ENCODE measurements around the gene METTL1. TPM values are rescaled to one million over a fixed set of nuclear protein-coding genes. Genes with fewer than 3 reads are reported as not detected.
A peak's percentile ranks its signal among the peaks of the same experiment; 100 is the strongest.

The METTL1 gene
- total RNA-seq, 2 experiments from 2014 or later = 13.4 to 17.2 TPM

- CTCF ChIA-PET = interaction anchor here (0.5 to 2.2 kb wide), 5 partner anchors 10 to 452 kb away, joined by 3 to 6 read pairs (median 4); no protein-coding TSS in a partner anchor
- Mint-ChIP-seq H3K36me3 (ENCODE audit: low read depth) (peaks cover 42% of the 10 kb centered on the region), H3K9me3 (no peaks in the 10 kb centered on the region), H3K4me1 (peaks cover 64% of the 10 kb centered on the region), H3K4me3 (peak overlapping the region; percentile 81), H3K27me3 (no peaks in the 10 kb centered on the region), H3K27ac (peak overlapping the region; percentile 92)
- POLR2A ChIA-PET = no interaction called here
- peak; percentile 82 for DNase-seq
Observed at GRCh38 chr12:57744194-57744776, 27.6 kb downstream of the METTL1 start.

GRCh38 chr12:57743769-57744168 is 28.1 kb downstream of the METTL1 start:
- Mint-ChIP-seq H3K9me3 (no peaks in the 10 kb centered on the region), H3K27ac (peak overlapping the region; percentile 92), H3K4me3 (peak overlapping the region; percentile 81), H3K4me1 (peaks cover 64% of the 10 kb centered on the region), H3K36me3 (ENCODE audit: low read depth) (peaks cover 42% of the 10 kb centered on the region), H3K27me3 (no peaks in the 10 kb centered on the region)
- ChIA-PET CTCF (interaction anchor here (0.5 to 2.2 kb wide), 2 partner anchors 160 to 452 kb away, joined by 4 read pairs; no protein-coding TSS in a partner anchor), POLR2A (no interaction called here)
- no peak for DNase-seq

GRCh38 chr12:57741844-57742738 is 29.8 kb downstream of the METTL1 start:
- H3K4me1 Mint-ChIP-seq = peaks cover 61% of the 10 kb centered on the region

GRCh38 chr12:57741413-57741789 is 30.5 kb downstream of the METTL1 start:
- Mint-ChIP-seq H3K4me1 (peaks cover 62% of the 10 kb centered on the region), H3K9me3 (no peaks in the 10 kb centered on the region), H3K36me3 (ENCODE audit: low read depth) (peaks cover 30% of the 10 kb centered on the region), H3K27me3 (no peaks in the 10 kb centered on the region), H3K4me3 (peak overlapping the region; percentile 84), H3K27ac (peak overlapping the region; percentile 85)
- no peak for DNase-seq
- ChIA-PET CTCF (interaction anchor here (0.7 to 2.7 kb wide), 12 partner anchors 9 to 1983 kb away, joined by 3 to 12 read pairs (median 3); no protein-coding TSS in a partner anchor), POLR2A (interaction anchor here (0.8 to 1.0 kb wide), 2 partner anchors 47 to 158 kb away, joined by 4 to 5 read pairs; partner anchors contain the start of gene OS9)

More at GRCh38 chr12:57741844-57742738, 29.8 kb downstream of the METTL1 start:
- CTCF ChIA-PET = interaction anchor here (0.7 to 2.7 kb wide), 12 partner anchors 8 to 1984 kb away, joined by 3 to 12 read pairs (median 3); no protein-coding TSS in a partner anchor
- Mint-ChIP-seq H3K9me3 (no peaks in the 10 kb centered on the region), H3K27me3 (no peaks in the 10 kb centered on the region), H3K36me3 (ENCODE audit: low read depth) (peaks cover 30% of the 10 kb centered on the region), H3K27ac (peak overlapping the region; percentile 85), H3K4me3 (peak overlapping the region; percentile 84)
- DNase-seq = peak; percentile 90
- POLR2A ChIA-PET = interaction anchor here (0.8 to 1.0 kb wide), 2 partner anchors 48 to 159 kb away, joined by 4 to 5 read pairs; partner anchors contain the start of gene OS9

- peak overlapping the region; percentile 85 for H3K27ac Mint-ChIP-seq
- CTCF ChIA-PET = interaction anchor here (0.9 to 2.7 kb wide), 11 partner anchors 8 to 282 kb away, joined by 3 to 12 read pairs (median 3); no protein-coding TSS in a partner anchor
- no peaks in the 10 kb centered on the region for H3K9me3 Mint-ChIP-seq
- POLR2A ChIA-PET = interaction anchor here (0.8 to 1.0 kb wide), 2 partner anchors 47 to 157 kb away, joined by 4 to 5 read pairs; partner anchors contain the start of gene OS9
- DNase-seq = peak; percentile 91
- no peaks in the 10 kb centered on the region for H3K27me3 Mint-ChIP-seq
- H3K4me1 Mint-ChIP-seq = peaks cover 57% of the 10 kb centered on the region
- peak overlapping the region; percentile 84 for H3K4me3 Mint-ChIP-seq
- H3K36me3 Mint-ChIP-seq (ENCODE audit: low read depth) = peaks cover 26% of the 10 kb centered on the region
Observed at GRCh38 chr12:57740656-57741412, 31.1 kb downstream of the METTL1 start.

- peaks cover 29% of the 10 kb centered on the region for H3K36me3 Mint-ChIP-seq (ENCODE audit: low read depth)
- H3K4me1 Mint-ChIP-seq = peaks cover 50% of the 10 kb centered on the region
- H3K27ac Mint-ChIP-seq = peak overlapping the region; percentile 85
- CTCF ChIA-PET = interaction anchor here (2.7 kb wide), 1 partner anchor 156 kb away, joined by 12 read pairs; no protein-coding TSS in a partner anchor
- H3K4me3 Mint-ChIP-seq = peak overlapping the region; percentile 84
- POLR2A ChIA-PET = no interaction called here
- H3K9me3 Mint-ChIP-seq = no peaks in the 10 kb centered on the region
- H3K27me3 Mint-ChIP-seq = no peaks in the 10 kb centered on the region
- no peak for DNase-seq
Observed at GRCh38 chr12:57739914-57740538, 31.9 kb downstream of the METTL1 start.

GRCh38 chr12:57739387-57739786 is 32.5 kb downstream of the METTL1 start:
- Mint-ChIP-seq H3K27ac (peak overlapping the region; percentile 78), H3K27me3 (no peaks in the 10 kb centered on the region), H3K36me3 (ENCODE audit: low read depth) (peaks cover 35% of the 10 kb centered on the region), H3K9me3 (no peaks in the 10 kb centered on the region), H3K4me1 (peaks cover 44% of the 10 kb centered on the region), H3K4me3 (peak overlapping the region; percentile 65)
- DNase-seq = no peak
- ChIA-PET POLR2A (no interaction called here), CTCF (no interaction called here)

- DNase-seq = no peak
- Mint-ChIP-seq H3K4me1 (peaks cover 38% of the 10 kb centered on the region), H3K36me3 (ENCODE audit: low read depth) (peaks cover 40% of the 10 kb centered on the region), H3K4me3 (peak within 1 kb of the TSS; percentile 65), H3K27me3 (no peaks in the 10 kb centered on the region), H3K9me3 (no peaks in the 10 kb centered on the region), H3K27ac (peak within 1 kb of the TSS; percentile 78)
- POLR2A ChIA-PET = no interaction called here
- CTCF ChIA-PET = no interaction called here
Observed at GRCh38 chr12:57738661-57739237, 33.2 kb downstream of the METTL1 start, which contains the start of gene AGAP2. Gene AGAP2, minus strand, starts transcription at chr12:57738742. Its CDS starts 496 bp downstream, at chr12:57738246.

- Mint-ChIP-seq H3K4me3 (no peak overlapping the region), H3K27ac (no peak overlapping the region), H3K4me1 (peaks cover 33% of the 10 kb centered on the region), H3K9me3 (no peaks in the 10 kb centered on the region), H3K27me3 (no peaks in the 10 kb centered on the region), H3K36me3 (ENCODE audit: low read depth) (peaks cover 47% of the 10 kb centered on the region)
- no peak for DNase-seq
- POLR2A ChIA-PET = no interaction called here
- CTCF ChIA-PET = no interaction called here
Observed at GRCh38 chr12:57737467-57738460, 34.1 kb downstream of the METTL1 start.

- Mint-ChIP-seq H3K27ac (no peak overlapping the region), H3K4me3 (no peak overlapping the region), H3K4me1 (peaks cover 29% of the 10 kb centered on the region), H3K36me3 (ENCODE audit: low read depth) (peaks cover 56% of the 10 kb centered on the region), H3K27me3 (no peaks in the 10 kb centered on the region), H3K9me3 (no peaks in the 10 kb centered on the region)
- DNase-seq = no peak
- CTCF ChIA-PET = interaction anchor here (0.9 kb wide), 1 partner anchor 10 kb away, joined by 3 read pairs; no protein-coding TSS in a partner anchor
- POLR2A ChIA-PET = no interaction called here
Observed at GRCh38 chr12:57736741-57737466, 35.0 kb downstream of the METTL1 start.

Measured in activated CD4-positive, alpha-beta T cell treated with anti-CD3 and anti-CD28 coated beads, Interleukin-2, amount 10 ng/mL, durations not matched to agents 7 days and 5 days (primary cell).